ENCODE data around the gene CLN6. TPM values are rescaled to one million over a fixed set of nuclear protein-coding genes. Genes with fewer than 3 reads are reported as not detected.
A peak's percentile ranks its signal among the peaks of the same experiment; 100 is the strongest.

Gene CLN6
- total RNA-seq, 1 experiment from 2014 or later: 71.9 TPM

- DNase-seq: no peak
- H2BK15ac ChIP-seq (ENCODE audit: low read depth, low read length): no peak overlapping the region
- H3K9me3 ChIP-seq (ENCODE audit: control insufficient read depth, low read depth, low read length): no peaks in the 10 kb centered on the region
- no peak overlapping the region for H2BK20ac ChIP-seq (ENCODE audit: low read depth, low read length, poor library complexity, severe bottlenecking)
- no peak overlapping the region for H4K5ac ChIP-seq (ENCODE audit: insufficient read length, low read depth, low read length)
- Mint-ChIP-seq H3K9me3 (no peaks in the 10 kb centered on the region), H3K4me3 (no peak overlapping the region), H3K36me3 (ENCODE audit: insufficient read depth in 1 of 3, low read depth in 3 of 3) (peaks cover 11 to 40% (median 17%) of the 10 kb centered on the region in 3 experiments; a peak in 6 of 7 replicates), H3K27ac (peak overlapping the region in 1 of 3 experiments; percentile 83; a peak in 3 of 7 replicates), H3K4me1 (peaks cover 22 to 30% of the 10 kb centered on the region in 2 experiments), H3K27me3 (ENCODE audit: low read depth) (no peaks in the 10 kb centered on the region; the same call in none of the 2 replicates)
- H4K91ac ChIP-seq (ENCODE audit: insufficient read length, low read depth, low read length): no peak overlapping the region
- H2BK5ac ChIP-seq (ENCODE audit: insufficient read length, low read length): no peak overlapping the region
- H3K79me2 ChIP-seq (ENCODE audit: insufficient read depth, low read length): no peaks in the 10 kb centered on the region
- H2AFZ ChIP-seq (ENCODE audit: low read length): no peak overlapping the region
- WGBS (ENCODE audit: extremely low coverage, insufficient read length, low lambda C conversion rate): no CpG with 5 or more reads among the region's 8 CpGs
- no peak overlapping the region for H2AK5ac ChIP-seq (ENCODE audit: insufficient read length, low read length)
- no peak overlapping the region for H3K18ac ChIP-seq (ENCODE audit: insufficient read length, low read depth, low read length)
- H3K27ac ChIP-seq (ENCODE audit: insufficient read length, low read depth, low read length): no peak overlapping the region
- H3K23me2 ChIP-seq (ENCODE audit: insufficient read length, low read depth, low read length, poor library complexity, severe bottlenecking): no peaks in the 10 kb centered on the region
- no peaks in the 10 kb centered on the region for H3K79me1 ChIP-seq (ENCODE audit: insufficient read depth, low read depth, low read length, poor library complexity, severe bottlenecking)
- H3K9ac ChIP-seq (ENCODE audit: extremely low read depth, insufficient read length, low read length): no peak overlapping the region
- no peak overlapping the region for H3K14ac ChIP-seq (ENCODE audit: insufficient read depth, low read length)
- no peak overlapping the region for H3K56ac ChIP-seq (ENCODE audit: insufficient read length, low read depth, low read length)
- no peaks in the 10 kb centered on the region; the same call in 1 of the 2 replicates for H3K4me1 ChIP-seq (ENCODE audit: insufficient read depth, low read length)
- no peak overlapping the region for H3T11ph ChIP-seq (ENCODE audit: low read length)
- H4K20me1 ChIP-seq (ENCODE audit: control insufficient read depth, insufficient read depth, insufficient read length): no peaks in the 10 kb centered on the region
- H3K23ac ChIP-seq (ENCODE audit: insufficient read length, low read depth, low read length): no peak overlapping the region
- no peaks in the 10 kb centered on the region for H3K27me3 ChIP-seq (ENCODE audit: insufficient read depth, low read length)
- TF ChIP-seq CTCF (conservative IDR thresholded peaks at IDR 0.05): no peak
- no peak overlapping the region for H2BK120ac ChIP-seq (ENCODE audit: low read depth, low read length, poor library complexity, severe bottlenecking)
- no peak overlapping the region for H2BK12ac ChIP-seq (ENCODE audit: insufficient read length, low read depth, low read length)
- no peak overlapping the region for H3K4ac ChIP-seq (ENCODE audit: low read depth, low read length)
- no peak overlapping the region for H3K4me2 ChIP-seq (ENCODE audit: insufficient read depth, insufficient read length, low read length)
- no peak overlapping the region for H4K8ac ChIP-seq (replicated peaks; ENCODE audit: insufficient read length, low read depth, low read length)
These were observed 34.0 kb downstream of the CLN6 start for GRCh38 chr15:68195336-68196112.

All from H9 (cell line).